Sigmoid colon (tissue), 7 donors: Measurements from ENCODE around the gene ITLN1. TPM values are rescaled to one million over a fixed set of nuclear protein-coding genes. Genes with fewer than 3 reads are reported as not detected.
"Not testable (repeated sequence)": the region's sequence is repeated elsewhere in the genome, so short reads cannot be mapped to it uniquely, and the experiment has no call there.

Experiments
- DNase-seq: peaks from one replicate; pipeline ENCODE4 v3.0.0-alpha.2; 2019
- H3K27ac ChIP-seq, 4 donors: fragments of 200-600 bp; sonication (generic); one replicate each; pipeline ENCODE4 v1.5.1; 2016 to 2019; ENCODE audit warnings: mild to moderate bottlenecking in 1 of 4
- H3K27me3 ChIP-seq, 3 donors: fragments of 200-600 bp; sonication (generic); one replicate each; pipeline ENCODE4 v1.5.1; 2019; ENCODE audit warnings: mild to moderate bottlenecking in 1 of 3
- H3K36me3 ChIP-seq, 4 donors: fragments of 200-600 bp; sonication (generic); one replicate each; pipeline ENCODE4 v1.5.1; 2016 to 2019
- H3K4me1 ChIP-seq, 4 donors: fragments of 200-600 bp; sonication (generic); one replicate each; pipeline ENCODE4 v1.5.1; 2017 to 2019
- H3K4me3 ChIP-seq, 4 donors: fragments of 200-600 bp; sonication (generic); one replicate each; pipeline ENCODE4 v1.5.1; 2017 to 2019; ENCODE audit warnings: mild to moderate bottlenecking in 2 of 4, moderate library complexity in 1 of 4
- H3K9me3 ChIP-seq, 4 donors: fragments of 200-600 bp in 3 of 4; sonication (generic) in 3 of 4; one replicate each; pipeline versions ENCODE4 v1.5.1 to v1.6.1; 2013 to 2019
- EP300 ChIP-seq, 4 donors: sonication (generic); formaldehyde crosslinking; IDR thresholded peaks; one replicate each; pipeline ENCODE4 v1.6.1; 2017; ENCODE audit warnings: antibody characterized with exemption in 4 of 4
- POLR2A ChIP-seq, 2 donors: fragments of 450-650 bp; IDR thresholded peaks; one replicate each; pipeline ENCODE4 v1.6.1; 2016; ENCODE audit warnings: antibody characterized with exemption in 2 of 2, mild to moderate bottlenecking in 2 of 2, moderate library complexity in 2 of 2
- POLR2AphosphoS5 ChIP-seq, 4 donors: sonication (generic); formaldehyde crosslinking; IDR thresholded peaks; one replicate each; pipeline ENCODE4 v1.6.1; 2017; ENCODE audit warnings: antibody characterized with exemption in 4 of 4
- WGBS, 2 donors: extraction: QIAGEN DNeasy Blood & Tissue Kit; methylation state at CpG; one replicate each; pipeline ENCODE4 v1.1.7; 2013; 5-methylcytosine and 5-hydroxymethylcytosine counted together
- intact Hi-C: fragments of 100-400 bp; cut with DNase I; formaldehyde crosslinking; loops from one replicate; pipeline ENCODE4 v1.15.1; 2023
- polyA plus RNA-seq, 3 donors: library from polyadenylated mRNA; stranded (reverse); fragments of 200-250 nt; gene quantifications; one replicate each; pipeline ENCODE4 v1.2.3, GENCODE V29; 2013
- total RNA-seq, 4 donors: library from RNA; depleted of rRNA; stranded (reverse); fragments of >200 nt; gene quantifications; one replicate each; pipeline ENCODE4 v1.1.0, GENCODE V29; 2016
- TF ChIP-seq, protein P1 (sequence below), 4 experiments: fragments of 450-650 bp in 3 of 4; fragments of 200-600 bp in 1 of 4; IDR thresholded peaks; one replicate each; pipeline ENCODE4 v1.5.1; 2016 to 2019; ENCODE audit warnings: antibody characterized with exemption in 4 of 4, mild to moderate bottlenecking in 3 of 4, moderate library complexity in 2 of 4
- donor health status: healthy with polysubstance abuse.
- donor health status: Bipolar disorder and iron deficiency.
- donor health status: healthy.

ITLN1 gene
- total RNA-seq (under 1 TPM in 2 of 4 donors, not detected in 2; 0.66 to 0.71 TPM), polyA plus RNA-seq (100 to 1,000 TPM; 175 to 478 (median 284) TPM)

DNA sequence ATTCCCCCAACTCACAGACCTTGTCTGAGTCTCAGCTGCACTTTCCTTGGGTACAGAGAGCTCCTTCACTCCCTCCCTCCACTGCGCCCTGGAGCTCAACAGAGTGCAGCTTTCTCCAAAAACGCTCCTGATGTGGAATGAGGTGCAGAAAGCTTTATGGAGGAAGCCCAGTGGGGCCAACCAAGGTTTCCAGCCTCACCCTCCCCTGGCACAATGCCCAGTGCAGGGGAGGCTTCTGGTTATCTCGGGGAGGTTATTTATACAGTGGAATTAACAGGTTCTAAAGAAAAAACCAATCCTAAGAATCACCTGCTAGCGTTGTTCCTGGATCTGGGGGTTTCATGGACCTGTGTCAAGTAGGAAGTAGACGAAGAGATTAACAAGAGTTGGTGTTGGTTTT lies at the start of gene ITLN1:
Gene ITLN1 (minus strand): TSS at position 139 of the 400 bp plus-strand sequence. CDS start 303 bp downstream, outside the sequence.
- H3K36me3 ChIP-seq: no peaks in the 10 kb centered on the region
- no peak within 1 kb of the TSS for H3K4me3 ChIP-seq
- no peak for DNase-seq
- intact Hi-C loops: no loop called here
- peaks cover 0 to 5% (median 0%) of the 10 kb centered on the region in 3 donors for H3K27me3 ChIP-seq
- no peak within 1 kb of the TSS for H3K27ac ChIP-seq
- no peaks in the 10 kb centered on the region for H3K9me3 ChIP-seq
- 31 to 57% methylated on average over 5 of the region's 5 CpGs for WGBS, 2 donors
- no peaks in the 10 kb centered on the region for H3K4me1 ChIP-seq
- TF ChIP-seq EP300 (IDR thresholded peaks at IDR 0.05): no peak
- TF ChIP-seq, protein P1, sequence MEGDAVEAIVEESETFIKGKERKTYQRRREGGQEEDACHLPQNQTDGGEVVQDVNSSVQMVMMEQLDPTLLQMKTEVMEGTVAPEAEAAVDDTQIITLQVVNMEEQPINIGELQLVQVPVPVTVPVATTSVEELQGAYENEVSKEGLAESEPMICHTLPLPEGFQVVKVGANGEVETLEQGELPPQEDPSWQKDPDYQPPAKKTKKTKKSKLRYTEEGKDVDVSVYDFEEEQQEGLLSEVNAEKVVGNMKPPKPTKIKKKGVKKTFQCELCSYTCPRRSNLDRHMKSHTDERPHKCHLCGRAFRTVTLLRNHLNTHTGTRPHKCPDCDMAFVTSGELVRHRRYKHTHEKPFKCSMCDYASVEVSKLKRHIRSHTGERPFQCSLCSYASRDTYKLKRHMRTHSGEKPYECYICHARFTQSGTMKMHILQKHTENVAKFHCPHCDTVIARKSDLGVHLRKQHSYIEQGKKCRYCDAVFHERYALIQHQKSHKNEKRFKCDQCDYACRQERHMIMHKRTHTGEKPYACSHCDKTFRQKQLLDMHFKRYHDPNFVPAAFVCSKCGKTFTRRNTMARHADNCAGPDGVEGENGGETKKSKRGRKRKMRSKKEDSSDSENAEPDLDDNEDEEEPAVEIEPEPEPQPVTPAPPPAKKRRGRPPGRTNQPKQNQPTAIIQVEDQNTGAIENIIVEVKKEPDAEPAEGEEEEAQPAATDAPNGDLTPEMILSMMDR (IDR thresholded peaks at IDR 0.05): no peak
- TF ChIP-seq POLR2A (IDR thresholded peaks at IDR 0.05): no peak
- no peak for TF ChIP-seq POLR2AphosphoS5 (IDR thresholded peaks at IDR 0.05)

DNA sequence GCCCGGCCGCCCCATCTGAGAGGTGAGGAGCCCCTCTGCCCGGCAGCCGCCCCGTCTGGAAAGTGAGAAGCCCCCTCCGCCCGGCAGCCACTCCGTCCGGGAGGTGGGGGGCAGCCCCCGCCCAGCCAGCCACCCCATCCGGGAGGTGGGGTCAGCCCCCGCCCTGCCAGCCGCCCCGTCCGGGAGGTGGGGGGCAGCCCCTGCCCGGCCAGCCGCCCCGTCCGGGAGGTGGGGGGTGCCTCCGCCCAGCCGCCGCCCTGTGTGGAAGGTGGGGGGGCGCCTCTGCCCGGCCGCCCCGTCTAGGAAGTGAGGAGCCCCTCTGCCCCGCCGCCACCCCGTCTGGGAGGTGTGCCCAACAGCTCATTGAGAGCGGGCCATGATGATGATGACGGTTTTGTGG lies 48.3 kb upstream of the ITLN1 start:
- H3K4me3 ChIP-seq, H3K27ac ChIP-seq, H3K27me3 ChIP-seq, intact Hi-C loops, H3K4me1 ChIP-seq, H3K36me3 ChIP-seq, H3K9me3 ChIP-seq, DNase-seq: not testable (repeated sequence)
- WGBS, 2 donors: 96 to 97% methylated on average over 31 of the region's 31 CpGs

DNA sequence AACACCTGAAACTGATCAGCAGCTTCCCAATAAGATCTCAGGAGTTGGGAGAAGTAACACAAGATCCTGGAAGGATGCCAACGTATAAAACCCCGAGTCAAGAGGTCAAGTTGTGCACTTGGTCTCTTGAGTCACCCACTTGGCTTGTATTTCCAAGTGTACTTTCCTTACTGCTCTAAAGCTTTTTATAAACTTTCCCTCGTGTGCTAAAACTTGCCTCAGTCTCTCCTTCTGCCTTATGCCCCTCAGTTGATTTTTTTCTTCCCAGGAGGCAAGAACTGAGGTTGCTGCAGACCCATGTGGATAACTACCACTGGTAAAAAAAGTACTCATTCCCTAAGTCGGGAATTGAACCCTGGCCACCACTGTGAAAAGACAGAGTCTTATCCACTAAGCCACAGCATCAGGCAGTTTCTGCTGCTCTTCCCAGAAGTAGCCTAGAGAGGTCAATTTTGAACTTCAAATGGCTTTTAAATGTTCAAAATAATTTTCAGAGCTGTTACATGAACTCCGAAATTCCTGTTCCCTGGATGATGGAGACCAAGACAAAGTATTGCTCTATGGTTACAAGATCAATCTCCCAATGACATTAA lies 40.8 kb upstream of the ITLN1 start:
- Histone ChIP-seq H3K27ac (no peak overlapping the region), H3K27me3 (no peaks in the 10 kb centered on the region), H3K9me3 (peaks cover 0 to 9% (median 0%) of the 10 kb centered on the region in 4 donors), H3K4me3 (no peak overlapping the region), H3K36me3 (no peaks in the 10 kb centered on the region), H3K4me1 (no peaks in the 10 kb centered on the region)
- DNase-seq: no peak
- intact Hi-C loops: no loop called here
- WGBS, 2 donors: 71 to 76% methylated on average over 5 of the region's 5 CpGs
- no peak for TF ChIP-seq EP300 (IDR thresholded peaks at IDR 0.05)
- TF ChIP-seq POLR2A (IDR thresholded peaks at IDR 0.05): no peak
- TF ChIP-seq, protein P1 (IDR thresholded peaks at IDR 0.05): no peak
- TF ChIP-seq POLR2AphosphoS5 (IDR thresholded peaks at IDR 0.05): no peak

DNA sequence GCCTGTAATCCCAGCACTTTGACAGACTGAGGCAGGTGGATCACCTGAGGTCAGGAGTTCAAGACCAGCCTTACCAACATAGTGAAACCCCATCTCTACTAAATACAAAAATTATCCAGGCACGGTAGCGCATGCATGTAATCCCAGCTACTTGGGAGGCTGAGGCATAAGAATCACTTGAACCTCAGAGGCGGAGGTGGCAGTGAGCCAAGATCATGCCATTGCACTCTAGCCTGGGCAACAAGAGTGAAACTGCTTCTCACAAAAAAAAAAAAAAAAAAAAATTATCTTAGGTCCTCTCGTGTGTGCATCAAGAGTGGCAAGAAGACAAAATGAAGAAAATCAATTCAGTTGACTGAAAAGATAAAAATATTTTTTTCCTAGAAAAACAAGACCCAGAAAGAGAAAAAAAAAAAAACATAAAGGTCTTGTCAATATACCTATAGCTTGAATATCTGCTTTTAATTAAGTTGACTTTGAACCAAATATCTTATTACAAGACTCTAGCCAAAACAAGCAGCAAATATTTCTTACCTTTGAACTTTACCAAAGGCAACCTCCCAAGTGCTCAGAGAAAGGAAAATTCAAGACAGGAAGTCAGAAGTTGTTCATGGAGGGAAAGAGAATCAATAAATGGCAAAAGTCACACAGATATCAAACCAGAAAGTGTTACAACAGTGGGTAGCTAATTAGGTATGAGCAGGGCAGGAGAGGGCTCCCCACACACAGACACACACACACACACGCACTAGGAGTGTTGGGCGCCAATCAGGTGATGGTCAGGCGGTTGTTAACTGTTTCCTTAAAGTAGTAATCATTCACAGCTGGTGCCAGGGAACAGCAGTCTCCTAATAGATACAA lies 40.0 kb upstream of the ITLN1 start:
- no peak for DNase-seq
- WGBS, 2 donors: 90 to 92% methylated on average over 7 of the region's 7 CpGs
- intact Hi-C loops: no loop called here
- Histone ChIP-seq H3K4me3 (no peak overlapping the region), H3K4me1 (no peaks in the 10 kb centered on the region), H3K36me3 (no peaks in the 10 kb centered on the region), H3K27ac (no peak overlapping the region), H3K9me3 (peaks cover 0 to 9% (median 0%) of the 10 kb centered on the region in 4 donors), H3K27me3 (no peaks in the 10 kb centered on the region)
- TF ChIP-seq POLR2A (IDR thresholded peaks at IDR 0.05) (no peak), EP300 (IDR thresholded peaks at IDR 0.05) (no peak), POLR2AphosphoS5 (IDR thresholded peaks at IDR 0.05) (no peak)
- TF ChIP-seq, protein P1 (IDR thresholded peaks at IDR 0.05): no peak

DNA sequence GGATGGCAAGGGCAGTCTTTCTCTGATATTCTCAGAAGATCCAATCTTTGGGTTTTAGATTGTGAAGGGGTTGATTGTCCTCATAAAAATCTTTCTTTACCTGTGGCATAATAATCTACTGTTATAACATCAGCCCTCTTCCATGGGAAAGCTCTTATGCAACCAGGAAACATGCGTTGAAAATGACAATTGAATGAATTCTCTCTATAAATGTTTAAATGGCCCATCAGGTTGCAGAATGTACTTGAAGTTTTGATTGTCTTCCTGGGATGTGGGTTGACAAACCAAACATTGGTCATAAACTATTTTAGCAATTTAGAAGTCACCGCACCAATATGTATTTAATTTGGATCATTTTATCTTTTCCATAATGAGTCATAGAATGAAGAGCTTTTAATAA lies 31.7 kb upstream of the ITLN1 start:
- no peaks in the 10 kb centered on the region for H3K36me3 ChIP-seq
- no peak overlapping the region for H3K4me3 ChIP-seq
- H3K27me3 ChIP-seq: no peaks in the 10 kb centered on the region
- no peaks in the 10 kb centered on the region for H3K4me1 ChIP-seq
- H3K27ac ChIP-seq: no peak overlapping the region
- intact Hi-C loops: no loop called here
- H3K9me3 ChIP-seq: no peaks in the 10 kb centered on the region
- WGBS, 2 donors: 63 to 80% methylated on average over 2 of the region's 2 CpGs
- DNase-seq: no peak
- TF ChIP-seq, protein P1 (IDR thresholded peaks at IDR 0.05): no peak
- TF ChIP-seq POLR2AphosphoS5 (IDR thresholded peaks at IDR 0.05): no peak
- TF ChIP-seq POLR2A (IDR thresholded peaks at IDR 0.05): no peak
- TF ChIP-seq EP300 (IDR thresholded peaks at IDR 0.05): no peak

DNA sequence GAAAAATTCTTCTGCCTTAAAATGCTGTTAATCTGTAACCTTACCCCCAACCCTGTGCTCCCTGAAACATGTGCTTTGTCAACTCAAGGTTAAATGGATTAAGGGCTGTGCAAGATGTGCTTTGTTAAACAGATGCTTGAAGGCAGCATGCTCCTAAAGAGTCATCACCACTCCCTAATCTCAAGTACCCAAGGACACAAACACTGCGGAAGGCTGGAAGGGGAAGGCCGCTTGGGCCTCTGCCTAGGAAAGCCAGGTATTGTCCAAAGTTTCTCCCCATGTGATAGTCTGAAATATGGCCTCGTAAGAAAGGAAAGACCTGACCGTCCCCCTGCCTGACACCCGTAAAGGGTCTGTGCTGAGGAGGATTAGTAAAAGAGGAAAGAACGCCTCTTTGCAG lies 28.2 kb upstream of the ITLN1 start:
- 88 to 89% methylated on average over 6 of the region's 6 CpGs for WGBS, 2 donors
- DNase-seq, H3K36me3 ChIP-seq, H3K27me3 ChIP-seq, H3K4me3 ChIP-seq, intact Hi-C loops, H3K4me1 ChIP-seq, H3K9me3 ChIP-seq, H3K27ac ChIP-seq: not testable (repeated sequence)
